Measurements from ENCODE around the gene CD82.

- TF ChIP-seq CTCF (IDR thresholded peaks at IDR 0.05): no peak
- no peak for TF ChIP-seq POLR2A (IDR thresholded peaks at IDR 0.05)
These were observed 39.0 kb upstream of the CD82 start for GRCh38 chr11:44526438-44526837.
